Astrocyte (in vitro differentiated cells and primary cell): Measurements from ENCODE around the gene DIAPH3. TPM values are rescaled to one million over a fixed set of nuclear protein-coding genes. Genes with fewer than 3 reads are reported as not detected.

Source experiments
- DNase-seq: peaks from one replicate; pipeline ENCODE4 v3.0.0-alpha.2; 2010; ENCODE audit warnings: low read depth
- FAIRE-seq: peaks from 2 replicates; lab custom pipeline; 2011; peaks lifted over from hg19 to GRCh38; lab: Jason Lieb, UNC
- H2AFZ ChIP-seq: 2 replicates; pipeline ENCODE4 v1.6.0; 2012; ENCODE audit warnings: low read depth, low read length, inconsistent platforms
- H3K27ac ChIP-seq: 2 replicates; pipeline ENCODE4 v1.5.1; 2011; ENCODE audit warnings: low read depth, low read length, inconsistent platforms
- H3K27me3 ChIP-seq: 2 replicates; pipeline ENCODE4 v1.6.0; 2011; ENCODE audit warnings: low read length, inconsistent platforms; ENCODE audit not compliant: insufficient read depth
- H3K36me3 ChIP-seq: 2 replicates; pipeline ENCODE4 v1.5.1; 2011; ENCODE audit warnings: low read length, inconsistent platforms; ENCODE audit not compliant: insufficient read depth
- H3K4me1 ChIP-seq: 2 replicates; pipeline ENCODE4 v1.5.1; 2011; ENCODE audit warnings: low read length, inconsistent platforms; ENCODE audit not compliant: insufficient read depth
- H3K4me2 ChIP-seq: 2 replicates; pipeline ENCODE4 v1.6.0; 2012; ENCODE audit warnings: low read length, inconsistent platforms
- H3K4me3 ChIP-seq: 2 replicates; pipeline ENCODE4 v1.5.1; 2011; ENCODE audit warnings: low read depth, mild to moderate bottlenecking, low read length, inconsistent platforms; ENCODE audit not compliant: insufficient read depth
- H3K79me2 ChIP-seq: 2 replicates; pipeline ENCODE4 v1.6.0; 2012; ENCODE audit warnings: mild to moderate bottlenecking, low read length, inconsistent platforms; ENCODE audit not compliant: insufficient read depth
- H3K9ac ChIP-seq: 2 replicates; pipeline ENCODE4 v1.6.0; 2012; ENCODE audit warnings: mild to moderate bottlenecking, low read length, inconsistent platforms
- H3K9me3 ChIP-seq: 2 replicates; pipeline ENCODE4 v1.5.1; 2012; ENCODE audit warnings: low read depth, mild to moderate bottlenecking, low read length, inconsistent platforms; ENCODE audit not compliant: insufficient read depth
- H4K20me1 ChIP-seq: 2 replicates; pipeline ENCODE4 v1.6.0; 2012; ENCODE audit warnings: low read length, inconsistent platforms; ENCODE audit not compliant: insufficient read depth
- H3K27ac Mint-ChIP-seq: one replicate; pipeline ENCODE4 v1.8.0; 2021; ENCODE audit warnings: mild to moderate bottlenecking, mixed read lengths; ENCODE audit not compliant: unreplicated experiment
- H3K27me3 Mint-ChIP-seq: one replicate; pipeline ENCODE4 v1.8.0; 2021; ENCODE audit warnings: low read depth, mixed read lengths; ENCODE audit not compliant: unreplicated experiment
- H3K36me3 Mint-ChIP-seq: one replicate; pipeline ENCODE4 v1.8.0; 2021; ENCODE audit warnings: low read depth, mixed read lengths; ENCODE audit not compliant: unreplicated experiment
- H3K4me1 Mint-ChIP-seq: one replicate; pipeline ENCODE4 v1.8.0; 2021; ENCODE audit warnings: low read depth, mixed read lengths; ENCODE audit not compliant: unreplicated experiment
- H3K4me3 Mint-ChIP-seq: one replicate; pipeline ENCODE4 v1.8.0; 2021; ENCODE audit warnings: mild to moderate bottlenecking, moderate library complexity, mixed read lengths; ENCODE audit not compliant: unreplicated experiment
- H3K9me3 Mint-ChIP-seq: one replicate; pipeline ENCODE4 v1.8.0; 2021; ENCODE audit warnings: mild to moderate bottlenecking, mixed read lengths; ENCODE audit not compliant: unreplicated experiment
- CTCF ChIP-seq: IDR thresholded peaks from 2 replicates; pipeline ENCODE4 v1.5.1; 2011; ENCODE audit warnings: low read depth, mild to moderate bottlenecking, inconsistent platforms, low read length, moderate library complexity; ENCODE audit not compliant: insufficient read depth
- EZH2 ChIP-seq: IDR thresholded peaks from 2 replicates; pipeline ENCODE4 v1.6.1; 2012; ENCODE audit warnings: mild to moderate bottlenecking, low read length, inconsistent platforms; ENCODE audit not compliant: insufficient read depth
- total RNA-seq: library from RNA; stranded (reverse); gene quantifications from 2 replicates; pipeline ENCODE4 v1.2.1, GENCODE V29; 2021

The DIAPH3 gene
- total RNA-seq, 1 donor from 2014 or later: 19.0 TPM

DNA sequence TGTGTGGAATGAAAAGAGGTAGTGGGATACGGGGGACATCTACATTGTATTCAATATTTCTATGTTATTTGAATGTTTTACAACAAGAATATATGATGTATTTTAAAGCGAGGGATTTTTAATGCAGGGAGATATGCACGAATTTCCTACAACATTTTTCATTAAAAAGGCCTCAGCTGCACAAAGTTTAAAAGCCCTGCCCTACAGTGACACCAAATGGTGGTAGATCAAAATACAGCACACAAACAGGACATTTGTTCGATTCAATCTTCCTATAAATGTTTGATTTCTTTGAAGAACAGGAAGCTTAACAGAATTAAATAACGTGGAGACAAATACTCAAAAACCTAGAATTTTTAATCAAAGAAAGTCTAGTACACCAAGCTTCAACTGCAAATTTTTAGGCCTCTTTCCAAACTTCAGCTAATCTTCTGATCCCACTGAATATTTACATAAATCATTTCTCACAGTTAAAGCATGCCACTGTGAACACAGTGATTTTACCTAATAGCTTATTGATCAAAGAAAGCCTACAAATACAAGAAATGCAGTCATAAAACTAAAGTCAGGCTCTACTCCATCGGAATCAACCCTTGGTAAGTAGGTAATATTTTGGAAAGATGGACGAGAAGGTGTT is 257.2 kb downstream of the DIAPH3 start:
- H3K9ac ChIP-seq: peak overlapping the region; percentile 2
- DNase-seq: peak; percentile 7
- no peak overlapping the region for H3K27ac Mint-ChIP-seq

DNA sequence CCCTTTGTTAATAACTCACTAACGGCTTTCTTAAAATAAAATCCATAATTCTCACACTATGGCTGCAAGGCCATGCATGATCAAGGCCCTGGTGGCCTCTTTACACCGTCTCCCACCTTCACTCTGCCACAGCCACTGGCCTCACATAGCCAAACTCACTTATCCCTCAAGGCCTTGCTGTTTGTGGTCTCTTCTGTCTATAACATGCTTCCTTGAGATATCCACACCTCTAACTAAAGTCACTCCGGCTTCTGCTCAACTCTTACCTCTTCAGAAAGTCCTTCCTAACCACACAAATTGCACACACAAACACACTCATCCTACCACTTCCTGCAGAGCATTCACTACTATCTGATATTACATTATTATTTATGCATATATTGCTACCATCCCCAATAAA is 262.5 kb downstream of the DIAPH3 start:
- no peaks in the 10 kb centered on the region for H3K9me3 ChIP-seq
- no peaks in the 10 kb centered on the region for H3K36me3 ChIP-seq
- H3K27ac ChIP-seq: no peak overlapping the region
- no peak overlapping the region for H3K4me3 Mint-ChIP-seq
- no peak overlapping the region for H3K27ac Mint-ChIP-seq
- H3K4me3 ChIP-seq: no peak overlapping the region
- no peaks in the 10 kb centered on the region for H4K20me1 ChIP-seq
- DNase-seq: no peak
- no peak overlapping the region for H3K4me2 ChIP-seq
- no peaks in the 10 kb centered on the region for H3K36me3 Mint-ChIP-seq
- FAIRE-seq: no peak
- H3K27me3 ChIP-seq: no peaks in the 10 kb centered on the region
- no peak for TF ChIP-seq CTCF
- TF ChIP-seq EZH2: no peak
- no peaks in the 10 kb centered on the region for H3K4me1 Mint-ChIP-seq
- H2AFZ ChIP-seq: no peak overlapping the region
- H3K9ac ChIP-seq: no peak overlapping the region
- H3K9me3 Mint-ChIP-seq: no peaks in the 10 kb centered on the region
- H3K4me1 ChIP-seq: no peaks in the 10 kb centered on the region
- no peaks in the 10 kb centered on the region for H3K79me2 ChIP-seq
- no peaks in the 10 kb centered on the region for H3K27me3 Mint-ChIP-seq

More for the DNA sequence above, 257.2 kb downstream of the DIAPH3 start:
- Histone ChIP-seq H3K27me3 (no peaks in the 10 kb centered on the region), H3K4me3 (no peak overlapping the region), H3K4me1 (no peaks in the 10 kb centered on the region), H3K79me2 (no peaks in the 10 kb centered on the region), H3K9me3 (no peaks in the 10 kb centered on the region), H2AFZ (no peak overlapping the region), H4K20me1 (no peaks in the 10 kb centered on the region), H3K27ac (no peak overlapping the region), H3K36me3 (peaks cover 3% of the 10 kb centered on the region), H3K4me2 (no peak overlapping the region)
- FAIRE-seq: peak; percentile 92
- no peaks in the 10 kb centered on the region for H3K9me3 Mint-ChIP-seq
- TF ChIP-seq CTCF: peak; percentile 56
- TF ChIP-seq EZH2: no peak
- no peaks in the 10 kb centered on the region for H3K27me3 Mint-ChIP-seq
- no peak overlapping the region for H3K4me3 Mint-ChIP-seq
- no peaks in the 10 kb centered on the region for H3K4me1 Mint-ChIP-seq
- no peaks in the 10 kb centered on the region for H3K36me3 Mint-ChIP-seq

GRCh38 chr13:59898066-59898465 is 265.7 kb downstream of the DIAPH3 start:
- no peak overlapping the region for H3K4me2 ChIP-seq
- H3K27me3 Mint-ChIP-seq: no peaks in the 10 kb centered on the region
- H3K4me1 Mint-ChIP-seq: no peaks in the 10 kb centered on the region
- no peak overlapping the region for H2AFZ ChIP-seq
- no peak overlapping the region for H3K9ac ChIP-seq
- H3K4me1 ChIP-seq: no peaks in the 10 kb centered on the region
- no peak for DNase-seq
- no peak for TF ChIP-seq EZH2
- no peak for TF ChIP-seq CTCF
- no peaks in the 10 kb centered on the region for H3K27me3 ChIP-seq
- no peaks in the 10 kb centered on the region for H3K36me3 ChIP-seq
- no peak for FAIRE-seq
- no peak overlapping the region for H3K27ac ChIP-seq
- H3K79me2 ChIP-seq: no peaks in the 10 kb centered on the region
- no peaks in the 10 kb centered on the region for H3K9me3 ChIP-seq
- no peak overlapping the region for H3K4me3 ChIP-seq
- H3K36me3 Mint-ChIP-seq: no peaks in the 10 kb centered on the region
- no peak overlapping the region for H3K4me3 Mint-ChIP-seq
- no peaks in the 10 kb centered on the region for H3K9me3 Mint-ChIP-seq
- H3K27ac Mint-ChIP-seq: no peak overlapping the region
- H4K20me1 ChIP-seq: no peaks in the 10 kb centered on the region
